PC-3 (cell line): ENCODE data around the gene SLC25A41. TPM values are rescaled to one million over a fixed set of nuclear protein-coding genes. Genes with fewer than 3 reads are reported as not detected.

Source experiments
- ATAC-seq: fragments of 200-7000 bp; cut with Tn5 transposase; 2 replicates; pipeline ENCODE4 v1.9.1; 2020; ENCODE audit warnings: mild to moderate bottlenecking, moderate library complexity
- BruUV-seq: library from RNA; stranded (reverse); fragments of 400-500 nt; replicated peaks from 2 replicates; lab custom pipeline; 2021; lab: Mats Ljungman, UMichigan
- CTCF ChIA-PET: fragments of 300-600 bp; sonication (Branson Sonifier 250); formaldehyde crosslinking; loops from one replicate; lab custom pipeline; 2022; ENCODE audit warnings: antibody characterized with exemption; lab: Charles Lee
- POLR2A ChIA-PET: fragments of 300-600 bp; sonication (Branson Sonifier 250); formaldehyde crosslinking; loops from one replicate; lab custom pipeline; 2022; ENCODE audit warnings: antibody characterized with exemption; ENCODE audit not compliant: unreplicated experiment; lab: Charles Lee
- DNase-seq: peaks from one replicate; pipeline ENCODE4 v3.0.0-alpha.2; 2015
- H2AFZ ChIP-seq: fragments of 300-600 bp; sonication (generic); 2 replicates; pipeline ENCODE4 v1.6.0; 2016; ENCODE audit warnings: antibody characterized with exemption, low read length
- H3F3A ChIP-seq: fragments of 300-600 bp; sonication (generic); one replicate; pipeline ENCODE4 v1.6.0; 2017; ENCODE audit warnings: antibody characterized with exemption, low read length, control low read depth, mild to moderate bottlenecking; ENCODE audit not compliant: unreplicated experiment
- H3K27ac ChIP-seq: fragments of 300-600 bp; sonication (generic); 2 replicates; pipeline ENCODE4 v1.5.1; 2016; ENCODE audit warnings: mild to moderate bottlenecking, low read length
- H3K27me3 ChIP-seq: fragments of 300-600 bp; sonication (generic); 2 replicates; pipeline ENCODE4 v1.6.1; 2016; ENCODE audit warnings: low read length, mixed read lengths
- H3K36me3 ChIP-seq: fragments of 300-600 bp; sonication (generic); 2 replicates; pipeline ENCODE4 v1.6.1; 2016; ENCODE audit warnings: low read depth, mixed run types, low read length, mixed read lengths
- H3K4me1 ChIP-seq: fragments of 300-600 bp; sonication (generic); 2 replicates; pipeline ENCODE4 v1.5.1; 2016; ENCODE audit warnings: low read length; ENCODE audit not compliant: insufficient read depth
- H3K4me2 ChIP-seq: fragments of 300-600 bp; sonication (generic); 2 replicates; pipeline ENCODE4 v1.6.0; 2016; ENCODE audit warnings: low read length
- H3K4me3 ChIP-seq: fragments of 300-600 bp; sonication (generic); 2 replicates; pipeline ENCODE4 v1.5.1; 2016; ENCODE audit warnings: mild to moderate bottlenecking, low read length, mixed read lengths
- H3K79me2 ChIP-seq: fragments of 300-600 bp; sonication (generic); 2 replicates; pipeline ENCODE4 v1.6.1; 2017; ENCODE audit warnings: low read length, mixed read lengths
- H3K9ac ChIP-seq: fragments of 300-600 bp; sonication (generic); 2 replicates; pipeline ENCODE4 v1.6.0; 2016; ENCODE audit warnings: mild to moderate bottlenecking, low read length
- H3K9me2 ChIP-seq: fragments of 300-600 bp; sonication (generic); replicated peaks from 2 replicates; pipeline ENCODE4 v1.6.1; 2016; ENCODE audit warnings: mixed run types, low read length, mixed read lengths
- H3K9me3 ChIP-seq: fragments of 300-600 bp; sonication (generic); 2 replicates; pipeline ENCODE4 v1.6.1; 2016; ENCODE audit warnings: low read length, mixed read lengths
- H4K20me1 ChIP-seq: fragments of 300-600 bp; sonication (generic); 2 replicates; pipeline ENCODE4 v1.6.1; 2016; ENCODE audit warnings: low read length, mixed read lengths
- CTCF ChIP-seq: fragments of 300-600 bp; sonication (generic); conservative IDR thresholded peaks from 2 replicates; pipeline ENCODE4 v1.5.1; 2017; ENCODE audit warnings: antibody characterized with exemption, low read depth, mild to moderate bottlenecking, low read length
- EZH2 ChIP-seq: fragments of 300-600 bp; sonication (generic); IDR thresholded peaks from one replicate; pipeline ENCODE4 v1.6.1; 2017; ENCODE audit warnings: antibody characterized with exemption, mild to moderate bottlenecking, low read length; ENCODE audit not compliant: unreplicated experiment
- EZH2phosphoT487 ChIP-seq: fragments of 300-600 bp; sonication (generic); IDR thresholded peaks from 2 replicates; pipeline ENCODE4 v1.6.1; 2018; ENCODE audit warnings: mild to moderate bottlenecking, antibody characterized with exemption, low read length, borderline replicate concordance
- intact Hi-C: fragments of 100-400 bp; cut with micrococcal nuclease; formaldehyde crosslinking; loops from 2 replicates; pipeline ENCODE4 v1.9.0; 2023
- total RNA-seq: library from RNA; depleted of rRNA; stranded (reverse); fragments of >200 nt; gene quantifications from 2 replicates; pipeline ENCODE4 v1.2.3, GENCODE V29; 2014

Gene SLC25A41
- total RNA-seq, 1 experiment from 2014 or later, result 0.26 TPM

- no peak overlapping the region for H3K4me2 ChIP-seq
- ATAC-seq (no peak), DNase-seq (no peak)
- POLR2A ChIA-PET, result no interaction called here
- no peaks in the 10 kb centered on the region for H3K36me3 ChIP-seq
- H3K79me2 ChIP-seq, result no peaks in the 10 kb centered on the region
- no peak overlapping the region for H3K27ac ChIP-seq
- no peaks in the 10 kb centered on the region for H3F3A ChIP-seq
- H3K4me3 ChIP-seq, result no peak overlapping the region
- no peak for TF ChIP-seq EZH2phosphoT487
- no peaks in the 10 kb centered on the region for H3K4me1 ChIP-seq
- CTCF ChIA-PET, result no interaction called here
- no peaks in the 10 kb centered on the region for H3K9me2 ChIP-seq
- H3K9ac ChIP-seq, result no peak overlapping the region
- no peaks in the 10 kb centered on the region for H3K27me3 ChIP-seq
- intact Hi-C loops, result no loop called here
- no peaks in the 10 kb centered on the region for H4K20me1 ChIP-seq
- BruUV-seq, result no TSS peak
- no peak overlapping the region for H2AFZ ChIP-seq
- no peaks in the 10 kb centered on the region for H3K9me3 ChIP-seq
These were observed 7.3 kb upstream of the SLC25A41 start for GRCh38 chr19:6440905-6441304.

GRCh38 chr19:6439743-6440142, 6.2 kb upstream of the SLC25A41 start:
- POLR2A ChIA-PET, result no interaction called here
- no peaks in the 10 kb centered on the region for H3K27me3 ChIP-seq
- intact Hi-C loops, result no loop called here
- H3K79me2 ChIP-seq, result no peaks in the 10 kb centered on the region
- TF ChIP-seq EZH2phosphoT487, result no peak
- TF ChIP-seq EZH2, result no peak
- TF ChIP-seq CTCF, result no peak
- H3K27ac ChIP-seq, result no peak overlapping the region
- H4K20me1 ChIP-seq, result no peaks in the 10 kb centered on the region
- DNase-seq (no peak), ATAC-seq (no peak)
- CTCF ChIA-PET, result no interaction called here
- H2AFZ ChIP-seq, result no peak overlapping the region
- no peaks in the 10 kb centered on the region for H3K9me3 ChIP-seq
- no peaks in the 10 kb centered on the region for H3F3A ChIP-seq
- H3K36me3 ChIP-seq, result no peaks in the 10 kb centered on the region
- no peaks in the 10 kb centered on the region for H3K4me1 ChIP-seq
- no TSS peak for BruUV-seq
- no peaks in the 10 kb centered on the region for H3K9me2 ChIP-seq
- no peak overlapping the region for H3K4me2 ChIP-seq
- no peak overlapping the region for H3K4me3 ChIP-seq
- no peak overlapping the region for H3K9ac ChIP-seq

- intact Hi-C loops, result no loop called here
- no peaks in the 10 kb centered on the region for H3K9me2 ChIP-seq
- TF ChIP-seq EZH2phosphoT487 (no peak), CTCF (no peak), EZH2 (no peak)
- ATAC-seq (no peak), DNase-seq (no peak)
- no peak overlapping the region for H3K9ac ChIP-seq
- BruUV-seq, result no TSS peak
- no peak overlapping the region for H3K4me3 ChIP-seq
- H2AFZ ChIP-seq, result no peak overlapping the region
- ChIA-PET CTCF (no interaction called here), POLR2A (no interaction called here)
- H3K9me3 ChIP-seq, result no peaks in the 10 kb centered on the region
- no peaks in the 10 kb centered on the region for H4K20me1 ChIP-seq
- no peak overlapping the region for H3K4me2 ChIP-seq
- no peaks in the 10 kb centered on the region for H3K4me1 ChIP-seq
- H3F3A ChIP-seq, result no peaks in the 10 kb centered on the region
- H3K27ac ChIP-seq, result no peak overlapping the region
- H3K79me2 ChIP-seq, result no peaks in the 10 kb centered on the region
- no peaks in the 10 kb centered on the region for H3K27me3 ChIP-seq
- H3K36me3 ChIP-seq, result no peaks in the 10 kb centered on the region
These were observed 398 bp downstream of the SLC25A41 start for GRCh38 chr19:6433165-6433564.
